Lung (tissue), 12 donors: ENCODE measurements around the gene ATOH1. TPM values are rescaled to one million over a fixed set of nuclear protein-coding genes. Genes with fewer than 3 reads are reported as not detected.

Experiments used
- ATAC-seq: fragments of 200-7000 bp; cut with Tn5 transposase; one replicate; pipeline ENCODE4 v1.9.1; 2020; ENCODE audit warnings: moderate number of reproducible peaks; ENCODE audit not compliant: insufficient read depth, low FRiP score
- DNase-seq, 3 donors: peaks; one replicate each; pipeline ENCODE4 v3.0.0-alpha.2; 2013 to 2017
- H3K27ac ChIP-seq, 2 donors: one replicate each; pipeline ENCODE4 v1.5.1; 2013; ENCODE audit warnings: mild to moderate bottlenecking in 2 of 2, moderate library complexity in 2 of 2, control low read depth in 1 of 2, inconsistent platforms in 1 of 2, low read depth in 1 of 2, low read length in 1 of 2
- H3K27me3 ChIP-seq, 3 donors: one replicate each; pipeline ENCODE4 v1.5.1; 2013; ENCODE audit warnings: low read length in 2 of 3; ENCODE audit not compliant: control insufficient read depth in 3 of 3, insufficient read depth in 3 of 3
- H3K36me3 ChIP-seq, 4 donors: one replicate each; pipeline ENCODE4 v1.5.1; 2013; ENCODE audit warnings: low read length in 4 of 4, mild to moderate bottlenecking in 1 of 4, moderate library complexity in 1 of 4; ENCODE audit not compliant: control insufficient read depth in 4 of 4, insufficient read depth in 4 of 4
- H3K4me1 ChIP-seq, 5 donors: one replicate each; pipeline ENCODE4 v1.5.1; 2013; ENCODE audit warnings: low read length in 5 of 5, mild to moderate bottlenecking in 2 of 5, moderate library complexity in 1 of 5; ENCODE audit not compliant: control insufficient read depth in 5 of 5, insufficient read depth in 5 of 5
- H3K4me3 ChIP-seq: one replicate; pipeline ENCODE4 v1.5.1; 2013; ENCODE audit warnings: mild to moderate bottlenecking, control low read depth, moderate library complexity
- H3K9ac ChIP-seq, 2 donors: one replicate each; pipeline ENCODE4 v1.5.1; 2013; ENCODE audit warnings: low read length in 2 of 2, control low read depth in 1 of 2; ENCODE audit not compliant: insufficient read depth in 1 of 2
- H3K9me3 ChIP-seq, 4 donors: one replicate each; pipeline ENCODE4 v1.5.1; 2013; ENCODE audit warnings: low read length in 3 of 4, mild to moderate bottlenecking in 1 of 4, moderate library complexity in 1 of 4; ENCODE audit not compliant: control insufficient read depth in 4 of 4, insufficient read depth in 3 of 4
- CTCF ChIP-seq: IDR thresholded peaks from 2 replicates; pipeline ENCODE4 v1.5.1; 2012; ENCODE audit warnings: mild to moderate bottlenecking; ENCODE audit errors: control extremely low read depth, extremely low read depth
- whole genome bisulfite sequencing, 2 donors: extraction: QIAGEN DNeasy Blood & Tissue Kit; methylation state at CpG; one replicate each; pipeline ENCODE4 v1.1.7; 2013; 5-methylcytosine and 5-hydroxymethylcytosine counted together
- polyA plus RNA-seq, 2 donors: library from polyadenylated mRNA; stranded (reverse); fragments of 200-250 nt; gene quantifications; one replicate each; pipeline ENCODE4 v1.2.1, GENCODE V29; 2013
- total RNA-seq, 2 donors: library from RNA; depleted of rRNA in 1 of 2; stranded (reverse); fragments of >200 nt in 1 of 2; gene quantifications; one replicate each; pipeline ENCODE4 v1.2.1, GENCODE V29; 2014 to 2021
- donor health status: control.
- donor health status: control.
- donor health status: Bipolar disorder and iron deficiency.
- donor health status: healthy.
- donor health status: DM: yes; HTN: yes; CAD: no.

Gene ATOH1
- total and polyA plus RNA-seq, 4 donors: not detected

- H3K36me3 ChIP-seq: no peaks in the 10 kb centered on the region
- 89 to 93% methylated on average over 2 of the region's 2 CpGs for WGBS, 2 donors
- ATAC-seq: no peak
These were observed 37.1 kb downstream of the ATOH1 start for GRCh38 chr4:93865650-93866049.

GRCh38 chr4:93867416-93868001 is 39.0 kb downstream of the ATOH1 start:
- no peak for TF ChIP-seq CTCF
- ATAC-seq: no peak
- Histone ChIP-seq H3K27ac (no peak overlapping the region), H3K9me3 (no peaks in the 10 kb centered on the region), H3K4me3 (no peak overlapping the region), H3K9ac (no peak overlapping the region), H3K4me1 (peaks cover 0 to 3% (median 0%) of the 10 kb centered on the region in 5 donors), H3K36me3 (no peaks in the 10 kb centered on the region), H3K27me3 (no peaks in the 10 kb centered on the region)
- no peak for DNase-seq
- WGBS, 2 donors: 77 to 81% methylated on average over 7 of the region's 7 CpGs

More at GRCh38 chr4:93865650-93866049, 37.1 kb downstream of the ATOH1 start:
- no peaks in the 10 kb centered on the region for H3K27me3 ChIP-seq
- no peak overlapping the region for H3K27ac ChIP-seq
- H3K4me3 ChIP-seq: no peak overlapping the region
- no peaks in the 10 kb centered on the region for H3K9me3 ChIP-seq
- TF ChIP-seq CTCF: no peak
- DNase-seq: no peak
- H3K4me1 ChIP-seq: no peaks in the 10 kb centered on the region
- H3K9ac ChIP-seq: no peak overlapping the region

DNA sequence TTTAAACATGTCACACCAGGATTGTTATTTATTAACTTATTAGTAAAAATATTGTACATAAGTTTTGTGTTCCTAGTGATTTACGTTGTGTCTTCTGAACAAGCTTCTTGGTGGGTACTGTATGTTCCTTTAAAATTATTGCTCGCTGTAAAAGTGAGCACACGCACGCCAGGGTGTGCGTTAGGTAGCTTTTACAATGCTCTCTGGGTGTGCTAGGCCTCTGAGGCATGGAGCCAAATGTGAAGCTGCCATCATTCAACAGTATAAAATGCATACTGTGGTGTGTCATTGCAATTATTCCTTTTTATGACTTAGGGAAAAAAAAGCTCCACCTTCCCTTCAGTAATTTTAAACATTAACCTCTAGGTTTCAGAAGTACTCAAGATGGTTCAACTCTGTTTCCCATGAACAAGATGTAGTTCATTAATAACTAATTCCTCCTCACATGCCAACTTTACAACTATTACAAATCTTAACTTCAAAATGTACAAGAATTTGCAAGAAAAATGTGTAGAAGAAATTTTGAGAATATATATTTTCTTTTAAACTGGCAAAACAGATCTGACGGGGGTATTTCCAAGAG is 42.4 kb downstream of the ATOH1 start:
- no peak for DNase-seq
- Histone ChIP-seq H3K4me1 (peaks cover 0 to 3% (median 0%) of the 10 kb centered on the region in 5 donors), H3K36me3 (no peaks in the 10 kb centered on the region), H3K9ac (no peak overlapping the region), H3K9me3 (no peaks in the 10 kb centered on the region), H3K27me3 (no peaks in the 10 kb centered on the region), H3K27ac (no peak overlapping the region), H3K4me3 (no peak overlapping the region)
- 88 to 95% methylated on average over 6 of the region's 6 CpGs for WGBS, 2 donors
- no peak for TF ChIP-seq CTCF
- no peak for ATAC-seq
